LNCAP (cell line): ENCODE measurements around the gene SLC25A24.

Source experiments
- TF ChIP-seq, protein P1 (sequence below): fragments of 450-650 bp; IDR thresholded peaks from 2 replicates; pipeline ENCODE4 v1.5.1; 2017; ENCODE audit warnings: mild to moderate bottlenecking

Gene SLC25A24

DNA sequence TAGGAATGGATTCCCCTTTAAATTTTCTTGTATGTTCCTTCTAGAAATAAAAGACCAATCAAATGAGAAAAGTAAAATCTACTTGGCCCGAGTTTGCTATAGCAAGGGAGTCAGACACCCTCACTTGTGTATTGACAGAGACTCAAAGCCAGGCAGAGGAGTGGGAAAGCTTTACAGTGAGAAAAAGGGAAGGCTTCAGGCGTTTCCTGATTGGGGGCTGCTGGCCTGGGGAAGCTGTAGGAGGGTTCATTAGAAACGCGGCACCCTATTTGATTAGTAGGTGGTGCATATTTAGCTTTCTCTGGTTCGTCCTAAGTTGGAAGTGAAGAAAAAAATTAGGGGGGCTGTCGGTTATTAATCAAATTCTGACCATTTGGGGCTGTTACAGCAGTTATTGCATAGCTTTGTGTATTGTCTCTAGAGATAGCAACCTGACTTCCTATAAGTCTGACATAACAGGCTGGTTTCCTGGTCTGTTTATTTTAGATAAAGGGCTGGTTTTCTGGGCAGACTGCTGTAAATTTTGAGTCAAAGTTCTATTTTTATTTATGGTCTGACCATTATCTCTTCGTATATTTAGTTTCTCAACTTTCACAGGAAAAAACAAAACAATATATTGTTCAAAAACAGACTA lies 10.0 kb downstream of the SLC25A24 start:
- TF ChIP-seq, protein P1, sequence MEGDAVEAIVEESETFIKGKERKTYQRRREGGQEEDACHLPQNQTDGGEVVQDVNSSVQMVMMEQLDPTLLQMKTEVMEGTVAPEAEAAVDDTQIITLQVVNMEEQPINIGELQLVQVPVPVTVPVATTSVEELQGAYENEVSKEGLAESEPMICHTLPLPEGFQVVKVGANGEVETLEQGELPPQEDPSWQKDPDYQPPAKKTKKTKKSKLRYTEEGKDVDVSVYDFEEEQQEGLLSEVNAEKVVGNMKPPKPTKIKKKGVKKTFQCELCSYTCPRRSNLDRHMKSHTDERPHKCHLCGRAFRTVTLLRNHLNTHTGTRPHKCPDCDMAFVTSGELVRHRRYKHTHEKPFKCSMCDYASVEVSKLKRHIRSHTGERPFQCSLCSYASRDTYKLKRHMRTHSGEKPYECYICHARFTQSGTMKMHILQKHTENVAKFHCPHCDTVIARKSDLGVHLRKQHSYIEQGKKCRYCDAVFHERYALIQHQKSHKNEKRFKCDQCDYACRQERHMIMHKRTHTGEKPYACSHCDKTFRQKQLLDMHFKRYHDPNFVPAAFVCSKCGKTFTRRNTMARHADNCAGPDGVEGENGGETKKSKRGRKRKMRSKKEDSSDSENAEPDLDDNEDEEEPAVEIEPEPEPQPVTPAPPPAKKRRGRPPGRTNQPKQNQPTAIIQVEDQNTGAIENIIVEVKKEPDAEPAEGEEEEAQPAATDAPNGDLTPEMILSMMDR, result no peak

- TF ChIP-seq, protein P1, result no peak
Observed at GRCh38 chr1:108188801-108189200, 11.3 kb downstream of the SLC25A24 start.

DNA sequence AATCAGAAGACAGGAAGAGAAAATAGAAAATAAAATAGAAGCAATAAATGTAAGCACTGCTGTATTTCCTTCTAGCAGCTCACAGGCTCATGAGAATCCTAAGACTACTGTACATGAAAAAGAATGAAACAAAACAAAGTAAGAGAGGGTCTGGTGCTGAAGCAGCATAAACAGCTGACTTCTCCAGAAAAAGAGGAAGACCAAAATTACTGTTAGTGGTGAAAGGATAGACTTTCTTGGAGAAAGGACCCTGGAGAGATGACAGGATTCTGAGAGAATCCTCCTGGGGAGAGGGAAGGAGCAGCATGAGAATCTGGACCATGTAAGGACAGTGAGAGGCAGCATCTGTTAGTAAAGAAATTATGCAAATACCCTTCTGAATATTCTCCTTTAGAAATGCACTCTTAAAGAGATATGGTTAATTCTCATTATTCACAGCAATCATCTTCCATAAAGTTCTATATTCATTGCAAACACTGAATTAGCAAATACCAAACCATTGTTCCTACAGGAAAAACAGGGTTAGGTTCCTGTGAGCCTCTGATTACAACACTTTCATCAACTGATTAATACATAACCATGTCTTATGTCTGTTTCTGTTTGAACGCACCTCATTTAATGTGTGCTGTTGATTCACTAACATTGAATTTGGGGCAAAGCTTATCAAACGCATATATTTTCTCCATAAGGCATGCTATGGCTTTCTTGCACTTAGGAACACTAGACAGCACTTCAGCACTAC lies 17.0 kb downstream of the SLC25A24 start:
- TF ChIP-seq, protein P1, result no peak

GRCh38 chr1:108179018-108179417 lies 21.1 kb downstream of the SLC25A24 start:
- TF ChIP-seq, protein P1, result no peak

GRCh38 chr1:108158893-108159453 lies 41.2 kb downstream of the SLC25A24 start:
- TF ChIP-seq, protein P1, result no peak

GRCh38 chr1:108154314-108154713 lies 45.8 kb downstream of the SLC25A24 start:
- TF ChIP-seq, protein P1, result no peak

- TF ChIP-seq, protein P1, result no peak
Observed at GRCh38 chr1:108152782-108153222, 47.3 kb downstream of the SLC25A24 start.
